CD4-positive, alpha-beta T cell (primary cell): ENCODE data around the gene ACSS2. TPM values are rescaled to one million over a fixed set of nuclear protein-coding genes. Genes with fewer than 3 reads are reported as not detected.

ENCODE experiments used
- ATAC-seq: fragments of 200-7000 bp; cut with Tn5 transposase; one replicate; pipeline ENCODE4 v1.10.0; 2022; ENCODE audit warnings: mild to moderate bottlenecking; ENCODE audit not compliant: poor library complexity
- CTCF ChIA-PET: fragments of 350-600 bp; sonication (Branson Sonifier 250); formaldehyde crosslinking; loops from one replicate; lab custom pipeline; 2021; ENCODE audit warnings: antibody characterized with exemption, inconsistent platforms; lab: Charles Lee
- POLR2A ChIA-PET: fragments of 350-600 bp; sonication (Branson Sonifier 250); formaldehyde crosslinking; loops from one replicate; lab custom pipeline; 2021; ENCODE audit warnings: antibody characterized with exemption, inconsistent platforms; lab: Charles Lee
- DNase-seq, 14 experiments: peaks; one replicate each; pipeline ENCODE4 v3.0.0-alpha.2; 2013 to 2020; ENCODE audit warnings: mixed read lengths in 2 of 14
- H3K27ac ChIP-seq, 2 donors: one replicate each; pipeline versions ENCODE4 v1.5.1 to v1.7.0; 2013; ENCODE audit warnings: low read length in 2 of 2, low read depth in 1 of 2, mild to moderate bottlenecking in 1 of 2
- H3K27me3 ChIP-seq, 2 experiments: 1 replicate in 1 of 2; 2 replicates in 1 of 2; pipeline versions ENCODE4 v1.6.1 to v1.7.0; 2013; ENCODE audit warnings: low read length in 2 of 2, control low read depth in 1 of 2, mild to moderate bottlenecking in 1 of 2, moderate library complexity in 1 of 2; ENCODE audit not compliant: insufficient read depth in 2 of 2, control insufficient read depth in 1 of 2
- H3K36me3 ChIP-seq: one replicate; pipeline ENCODE4 v1.6.1; 2013; ENCODE audit warnings: low read length, control low read depth; ENCODE audit not compliant: insufficient read depth
- H3K4me1 ChIP-seq: one replicate; pipeline ENCODE4 v1.6.1; 2013; ENCODE audit warnings: low read length, control low read depth; ENCODE audit not compliant: insufficient read depth
- H3K4me3 ChIP-seq: one replicate; pipeline ENCODE4 v1.5.1; 2013; ENCODE audit warnings: mild to moderate bottlenecking, low read length, moderate library complexity
- H3K9me3 ChIP-seq, 2 experiments: 1 replicate in 1 of 2; 2 replicates in 1 of 2; pipeline versions ENCODE4 v1.6.1 to v1.7.0; 2013; ENCODE audit warnings: low read length in 2 of 2, mild to moderate bottlenecking in 2 of 2, control low read depth in 1 of 2, moderate library complexity in 1 of 2; ENCODE audit not compliant: control insufficient read depth in 1 of 2, insufficient read depth in 1 of 2
- H3K27ac Mint-ChIP-seq: one replicate; pipeline ENCODE4 v1.8.0; 2020; ENCODE audit warnings: mixed read lengths
- H3K27me3 Mint-ChIP-seq: one replicate; pipeline ENCODE4 v1.8.0; 2021; ENCODE audit warnings: mixed read lengths
- H3K36me3 Mint-ChIP-seq: one replicate; pipeline ENCODE4 v1.8.0; 2021; ENCODE audit warnings: low read depth, mixed read lengths
- H3K4me1 Mint-ChIP-seq: one replicate; pipeline ENCODE4 v1.8.0; 2021; ENCODE audit warnings: low read depth, mixed read lengths
- H3K4me3 Mint-ChIP-seq: one replicate; pipeline ENCODE4 v1.8.0; 2020; ENCODE audit warnings: mild to moderate bottlenecking, mixed read lengths
- H3K9me3 Mint-ChIP-seq: one replicate; pipeline ENCODE4 v1.8.0; 2020; ENCODE audit warnings: mixed read lengths
- CTCF ChIP-seq: fragments of 200-600 bp; IDR thresholded peaks from one replicate; pipeline ENCODE4 v1.8.0; 2022; ENCODE audit warnings: antibody characterized with exemption, mild to moderate bottlenecking
- intact Hi-C, 2 experiments: fragments of 100-400 bp; cut with DNase I in 1 of 2; cut with micrococcal nuclease in 1 of 2; formaldehyde crosslinking; loops; one replicate each; pipeline versions ENCODE4 v1.15.1 to v1.9.0; 2023 to 2025; cut with DNase I, micrococcal nuclease
- total RNA-seq, 174 experiments: library from RNA in 2 of 174; stranded (reverse) in 2 of 174; gene quantifications; one replicate each; pipeline ENCODE4 v1.2.3 and lab custom pipeline; 2021 to 2026

ACSS2 gene
- total RNA-seq, 2 experiments from 2014 or later = 15.6 to 18.8 TPM

GRCh38 chr20:34881689-34882088 lies 5.3 kb downstream of the ACSS2 start:
- Mint-ChIP-seq H3K36me3 (peaks cover 24% of the 10 kb centered on the region), H3K4me1 (peaks cover 17% of the 10 kb centered on the region), H3K9me3 (no peaks in the 10 kb centered on the region), H3K27me3 (no peaks in the 10 kb centered on the region), H3K4me3 (no peak overlapping the region), H3K27ac (no peak overlapping the region)
- no peaks in the 10 kb centered on the region for H3K9me3 ChIP-seq
- no peak for ATAC-seq
- POLR2A ChIA-PET = interaction anchor here (1.0 kb wide), 1 partner anchor 9 kb away, joined by 3 read pairs; the partner anchor contains the start of gene GGT7
- CTCF ChIA-PET = interaction anchor here (1.1 kb wide), 1 partner anchor 35 kb away, joined by 4 read pairs; no protein-coding TSS in a partner anchor
- H3K4me3 ChIP-seq = no peak overlapping the region
- H3K27ac ChIP-seq = no peak overlapping the region
- DNase-seq = no peak
- H3K36me3 ChIP-seq = peaks cover 12% of the 10 kb centered on the region
- no peak for TF ChIP-seq CTCF
- peaks cover 7% of the 10 kb centered on the region for H3K4me1 ChIP-seq
- intact Hi-C loops = no loop called here
- H3K27me3 ChIP-seq = no peaks in the 10 kb centered on the region

DNA sequence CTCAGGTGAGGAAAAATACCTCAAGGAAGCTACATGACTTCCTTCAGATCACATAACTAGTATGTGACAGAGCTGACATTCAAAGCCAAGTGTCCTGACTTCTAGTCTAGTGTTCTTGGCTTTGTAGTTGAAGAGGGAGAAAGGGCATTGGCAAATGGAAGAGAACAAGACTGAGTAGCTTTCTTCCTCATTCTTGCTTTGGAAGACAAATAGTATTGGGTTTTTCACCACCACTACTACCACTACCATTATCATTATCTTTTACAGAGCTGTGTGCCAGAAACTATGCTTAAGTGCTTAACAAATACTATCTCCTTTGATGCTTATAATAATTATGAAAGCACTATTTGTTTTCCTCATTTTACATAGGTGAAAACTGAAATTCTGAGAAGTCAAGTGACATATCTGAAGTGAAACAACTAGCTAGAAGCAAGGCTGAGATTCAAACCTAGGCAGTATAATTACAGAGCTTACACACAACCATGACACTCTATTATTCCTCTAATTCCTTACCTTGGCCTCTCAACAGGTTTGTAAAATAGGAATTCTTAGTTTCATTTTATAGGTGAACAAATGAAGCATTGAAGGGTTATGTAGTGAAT lies 6.8 kb downstream of the ACSS2 start:
- H3K4me1 Mint-ChIP-seq = peaks cover 9% of the 10 kb centered on the region
- no peak for ATAC-seq
- peaks cover 26% of the 10 kb centered on the region for H3K36me3 Mint-ChIP-seq
- TF ChIP-seq CTCF = no peak
- ChIA-PET CTCF (interaction anchor here (0.5 to 1.4 kb wide), 4 partner anchors 9 to 213 kb away, joined by 3 read pairs; partner anchors contain the start of gene GGT7), POLR2A (no interaction called here)
- H3K9me3 Mint-ChIP-seq = no peaks in the 10 kb centered on the region
- no peaks in the 10 kb centered on the region for H3K27me3 Mint-ChIP-seq
- no peaks in the 10 kb centered on the region for H3K27me3 ChIP-seq
- DNase-seq = no peak
- no peak overlapping the region for H3K27ac ChIP-seq
- no peak overlapping the region for H3K4me3 ChIP-seq
- intact Hi-C loops = no loop called here
- no peak overlapping the region for H3K27ac Mint-ChIP-seq
- H3K9me3 ChIP-seq = no peaks in the 10 kb centered on the region
- peaks cover 12% of the 10 kb centered on the region for H3K36me3 ChIP-seq
- H3K4me1 ChIP-seq = no peaks in the 10 kb centered on the region
- no peak overlapping the region for H3K4me3 Mint-ChIP-seq

DNA sequence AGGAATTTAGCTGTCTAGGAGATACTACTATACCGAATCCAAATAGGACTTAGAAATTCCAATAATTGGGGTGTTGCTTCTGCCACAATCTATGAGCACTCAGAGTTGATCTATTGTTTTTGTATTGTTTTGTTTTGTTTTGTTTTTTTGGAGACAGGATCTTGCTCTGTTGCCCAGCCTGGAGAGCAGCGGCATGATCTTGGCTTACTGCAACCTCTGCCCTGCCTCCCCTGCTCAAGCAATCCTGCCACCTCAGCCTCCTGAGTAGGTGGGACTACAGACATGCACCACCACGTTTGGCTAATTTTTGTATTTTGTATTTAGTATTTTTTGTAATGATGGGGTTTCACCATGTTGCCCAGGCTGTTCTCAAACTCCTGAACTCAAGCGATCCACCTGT lies 7.4 kb downstream of the ACSS2 start:
- ChIA-PET POLR2A (interaction anchor here (0.8 kb wide), 1 partner anchor 28 kb away, joined by 3 read pairs; no protein-coding TSS in a partner anchor), CTCF (interaction anchor here (0.5 to 1.4 kb wide), 2 partner anchors 72 to 213 kb away, joined by 3 read pairs; no protein-coding TSS in a partner anchor)
- Histone ChIP-seq H3K27me3 (no peaks in the 10 kb centered on the region), H3K27ac (no peak overlapping the region), H3K4me1 (no peaks in the 10 kb centered on the region), H3K36me3 (peaks cover 12% of the 10 kb centered on the region), H3K9me3 (no peaks in the 10 kb centered on the region), H3K4me3 (no peak overlapping the region)
- Mint-ChIP-seq H3K4me3 (no peak overlapping the region), H3K4me1 (peaks cover 5% of the 10 kb centered on the region), H3K9me3 (no peaks in the 10 kb centered on the region), H3K36me3 (peaks cover 26% of the 10 kb centered on the region), H3K27ac (no peak overlapping the region), H3K27me3 (no peaks in the 10 kb centered on the region)
- DNase-seq (no peak), ATAC-seq (no peak)
- intact Hi-C loops = no loop called here
- no peak for TF ChIP-seq CTCF
